Left lung (tissue), 10 donors: ENCODE data around the gene PCDHGA3. TPM values are rescaled to one million over a fixed set of nuclear protein-coding genes. Genes with fewer than 3 reads are reported as not detected.
"Not testable (repeated sequence)": the region's sequence is repeated elsewhere in the genome, so short reads cannot be mapped to it uniquely, and the experiment has no call there.

Experiments used
- ATAC-seq: fragments of 200-7000 bp; cut with Tn5 transposase; one replicate; pipeline ENCODE4 v1.9.1; 2020; ENCODE audit warnings: moderate library complexity
- DNase-seq, 4 donors: peaks; one replicate each; pipeline ENCODE4 v3.0.0-alpha.2; 2013 to 2020
- H3K27ac ChIP-seq, 2 donors: fragments of 200-600 bp; sonication (generic) in 1 of 2; one replicate each; pipeline versions ENCODE4 v1.5.0 to v1.8.0; 2020 to 2021
- H3K27me3 ChIP-seq, 2 donors: fragments of 200-600 bp; sonication (generic) in 1 of 2; one replicate each; pipeline versions ENCODE4 v1.5.0 to v1.8.0; 2020 to 2021
- H3K36me3 ChIP-seq, 2 donors: fragments of 200-600 bp; sonication (generic) in 1 of 2; one replicate each; pipeline versions ENCODE4 v1.5.0 to v1.8.0; 2020 to 2021
- H3K4me1 ChIP-seq, 2 donors: fragments of 200-600 bp; one replicate each; pipeline ENCODE4 v1.8.0; 2021
- H3K4me3 ChIP-seq, 2 donors: fragments of 200-600 bp; sonication (generic) in 1 of 2; one replicate each; pipeline versions ENCODE4 v1.5.0 to v1.8.0; 2020 to 2021; ENCODE audit warnings: mild to moderate bottlenecking in 1 of 2
- H3K9me3 ChIP-seq, 2 donors: fragments of 200-600 bp; sonication (generic) in 1 of 2; one replicate each; pipeline versions ENCODE4 v1.5.0 to v1.8.0; 2020 to 2021
- intact Hi-C, 2 donors: fragments of 100-400 bp; cut with DNase I; formaldehyde crosslinking; loops; one replicate each; pipeline versions ENCODE4 v1.11.2 to v1.14.2; 2022
- polyA plus RNA-seq, 6 donors: library from polyadenylated mRNA; unstranded; fragments of 120-200 nt; gene quantifications; one replicate each; pipeline ENCODE4 v1.2.1, GENCODE V29; 2013; ENCODE audit not compliant: insufficient read length in 6 of 6
- total RNA-seq, 2 donors: library from RNA; stranded (reverse); fragmentation: NEBNext Ultra II Directional; extraction: Animal tissue kit (Norgen Biotek cat#: 25700); gene quantifications; one replicate each; pipeline ENCODE4 v1.2.1, GENCODE V29; 2021
- TF ChIP-seq, protein P1 (sequence below), 2 donors: fragments of 200-600 bp; sonication (generic) in 1 of 2; IDR thresholded peaks; one replicate each; pipeline versions ENCODE4 v1.5.0 to v1.8.0; 2021; ENCODE audit warnings: antibody characterized with exemption in 2 of 2
- donor health status: DM: no; HTN: yes; CAD: no.
- donor health status: DM: no; HTN: no; CAD: no.

PCDHGA3 gene
- total and polyA plus RNA-seq, 8 donors: 1.4 to 4.4 (median 3.0) TPM

DNA sequence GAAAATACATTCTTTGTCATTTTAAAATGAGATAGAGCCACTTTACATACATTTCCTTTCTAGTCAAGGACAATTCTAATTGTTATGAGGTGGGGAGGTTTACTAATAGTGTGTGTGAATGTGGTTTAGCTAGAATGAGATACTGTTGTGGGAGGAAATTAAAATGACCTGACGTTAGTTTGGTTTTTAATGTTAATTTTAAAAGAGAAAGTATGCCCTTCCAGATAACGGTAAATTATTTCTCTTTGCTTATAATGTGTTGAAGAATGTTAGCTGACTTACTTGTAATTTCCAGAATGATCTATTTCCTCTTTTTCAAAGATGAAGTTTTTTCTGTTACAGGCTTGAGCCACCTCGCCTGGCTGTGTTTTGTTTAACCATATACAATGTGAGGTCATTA lies 21.4 kb upstream of the PCDHGA3 start:
- ATAC-seq: no peak
- no peak for DNase-seq
- intact Hi-C loops: no loop called here

DNA sequence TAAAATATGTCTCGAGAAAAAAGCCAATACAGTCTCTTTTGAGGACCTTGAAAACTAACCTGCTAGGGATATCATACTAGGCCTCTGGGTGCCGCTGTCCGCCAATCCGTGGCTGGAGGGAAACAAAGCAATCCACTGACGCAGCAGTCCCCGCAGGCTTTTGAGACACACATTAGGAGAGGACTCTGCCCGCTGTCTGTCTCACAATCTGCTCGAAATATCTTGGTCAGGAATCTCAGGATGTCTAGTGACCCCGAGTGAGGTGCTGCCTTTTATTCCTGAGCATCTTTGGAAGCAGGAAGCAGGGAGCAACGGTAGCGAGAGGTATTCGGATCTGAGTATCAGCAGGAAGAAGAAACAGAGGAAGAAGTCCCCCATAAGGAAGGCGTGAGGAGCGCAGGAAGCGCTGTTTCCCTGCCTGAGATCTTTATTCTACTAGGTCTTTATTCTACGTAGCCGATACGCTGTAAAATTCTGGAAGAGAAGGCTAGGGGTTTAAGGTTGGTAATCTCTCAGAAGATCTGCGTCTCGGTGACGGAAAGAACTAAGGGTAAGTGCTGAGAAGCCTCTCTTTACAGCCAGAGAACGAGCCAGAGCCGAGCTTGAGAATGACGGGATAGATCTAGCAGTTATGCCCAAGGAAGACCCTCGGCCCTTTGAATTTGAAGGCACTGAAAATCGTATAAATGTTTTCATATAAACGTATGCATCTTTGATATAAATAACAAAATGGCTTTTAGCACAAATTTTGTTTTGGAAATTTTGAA lies 17.4 kb upstream of the PCDHGA3 start:
- intact Hi-C loops: no loop called here
- peak; percentile 86 for ATAC-seq
- H3K36me3 ChIP-seq: no peaks in the 10 kb centered on the region
- TF ChIP-seq, protein P1, sequence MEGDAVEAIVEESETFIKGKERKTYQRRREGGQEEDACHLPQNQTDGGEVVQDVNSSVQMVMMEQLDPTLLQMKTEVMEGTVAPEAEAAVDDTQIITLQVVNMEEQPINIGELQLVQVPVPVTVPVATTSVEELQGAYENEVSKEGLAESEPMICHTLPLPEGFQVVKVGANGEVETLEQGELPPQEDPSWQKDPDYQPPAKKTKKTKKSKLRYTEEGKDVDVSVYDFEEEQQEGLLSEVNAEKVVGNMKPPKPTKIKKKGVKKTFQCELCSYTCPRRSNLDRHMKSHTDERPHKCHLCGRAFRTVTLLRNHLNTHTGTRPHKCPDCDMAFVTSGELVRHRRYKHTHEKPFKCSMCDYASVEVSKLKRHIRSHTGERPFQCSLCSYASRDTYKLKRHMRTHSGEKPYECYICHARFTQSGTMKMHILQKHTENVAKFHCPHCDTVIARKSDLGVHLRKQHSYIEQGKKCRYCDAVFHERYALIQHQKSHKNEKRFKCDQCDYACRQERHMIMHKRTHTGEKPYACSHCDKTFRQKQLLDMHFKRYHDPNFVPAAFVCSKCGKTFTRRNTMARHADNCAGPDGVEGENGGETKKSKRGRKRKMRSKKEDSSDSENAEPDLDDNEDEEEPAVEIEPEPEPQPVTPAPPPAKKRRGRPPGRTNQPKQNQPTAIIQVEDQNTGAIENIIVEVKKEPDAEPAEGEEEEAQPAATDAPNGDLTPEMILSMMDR (IDR thresholded peaks at IDR 0.05): peak; percentile 24 to 38
- H3K9me3 ChIP-seq: peaks cover 0 to 82% of the 10 kb centered on the region in 2 donors
- H3K27ac ChIP-seq: no peak overlapping the region
- peaks cover 3 to 39% of the 10 kb centered on the region in 2 donors for H3K27me3 ChIP-seq
- no peaks in the 10 kb centered on the region for H3K4me1 ChIP-seq
- peak overlapping the region in 1 of 2 donors; percentile 22 for H3K4me3 ChIP-seq
- peak in 3 of 4 donors; percentile 25 to 44 (median 43) for DNase-seq

More for the DNA sequence above, 21.4 kb upstream of the PCDHGA3 start:
- TF ChIP-seq, protein P1 (IDR thresholded peaks at IDR 0.05): no peak
- Histone ChIP-seq H3K27ac (no peak overlapping the region), H3K4me3 (no peak overlapping the region), H3K27me3 (peaks cover 0 to 9% of the 10 kb centered on the region in 2 donors), H3K4me1 (peaks cover 0 to 12% of the 10 kb centered on the region in 2 donors), H3K9me3 (peaks cover 6 to 83% of the 10 kb centered on the region in 2 donors), H3K36me3 (peaks cover 0 to 27% of the 10 kb centered on the region in 2 donors)

DNA sequence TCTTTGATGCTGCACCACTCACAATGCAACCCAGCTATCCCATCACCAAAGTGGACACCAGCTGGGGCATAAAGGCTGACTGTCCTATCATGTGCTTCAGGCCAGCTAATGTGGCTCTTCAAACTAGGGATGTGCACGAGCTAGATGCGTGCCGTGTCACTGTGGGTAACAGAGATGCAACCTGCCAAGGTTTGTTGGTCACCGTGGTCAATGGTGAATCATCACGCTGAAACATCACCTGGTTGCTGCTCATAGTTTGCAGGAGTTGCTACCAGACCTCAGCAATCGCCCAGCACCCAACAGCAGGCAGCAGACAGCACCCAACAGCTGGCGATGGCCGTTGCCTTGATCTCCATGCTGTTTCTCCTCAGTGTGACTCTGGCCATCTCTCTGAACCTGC lies 15.4 kb upstream of the PCDHGA3 start:
- ATAC-seq (no peak), DNase-seq (no peak)
- intact Hi-C loops: no loop called here
- H3K9me3 ChIP-seq: peaks cover 0 to 82% of the 10 kb centered on the region in 2 donors
- no peaks in the 10 kb centered on the region for H3K36me3 ChIP-seq
- TF ChIP-seq, protein P1 (IDR thresholded peaks at IDR 0.05): no peak
- no peak overlapping the region for H3K27ac ChIP-seq
- no peaks in the 10 kb centered on the region for H3K4me1 ChIP-seq
- H3K27me3 ChIP-seq: peaks cover 8 to 58% of the 10 kb centered on the region in 2 donors
- no peak overlapping the region for H3K4me3 ChIP-seq

DNA sequence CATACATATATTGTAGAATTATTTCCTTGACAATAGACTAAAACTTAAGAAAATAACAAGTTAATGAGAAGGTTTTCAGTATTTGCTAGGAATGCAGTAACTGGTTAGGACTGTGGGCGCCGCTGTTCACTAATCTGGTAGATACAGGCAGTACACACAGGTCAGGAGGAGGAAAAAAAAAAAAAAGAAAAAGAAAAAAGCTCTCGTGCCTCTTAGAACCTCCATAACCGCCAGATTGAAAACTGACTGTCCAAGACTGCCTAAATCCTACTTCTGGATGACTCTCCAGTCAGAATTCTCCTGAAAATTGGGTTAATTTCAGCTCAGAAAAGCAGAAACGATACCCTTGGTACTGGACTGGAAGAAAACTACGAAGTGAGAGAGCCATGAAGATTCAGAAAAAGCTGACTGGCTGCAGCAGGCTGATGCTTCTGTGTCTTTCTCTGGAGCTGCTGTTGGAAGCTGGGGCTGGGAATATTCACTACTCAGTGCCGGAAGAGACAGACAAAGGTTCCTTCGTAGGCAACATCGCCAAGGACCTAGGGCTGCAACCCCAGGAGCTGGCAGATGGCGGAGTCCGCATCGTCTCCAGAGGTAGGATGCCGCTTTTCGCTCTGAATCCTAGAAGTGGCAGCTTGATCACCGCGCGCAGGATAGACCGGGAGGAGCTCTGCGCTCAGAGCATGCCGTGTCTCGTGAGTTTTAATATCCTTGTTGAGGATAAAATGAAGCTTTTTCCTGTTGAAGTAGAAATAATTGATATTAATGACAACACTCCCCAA lies 13.1 kb upstream of the PCDHGA3 start, which contains the start of gene PCDHGA1:
PCDHGA1 (plus strand) TSS at position 216 of the 782 bp plus-strand sequence.
- intact Hi-C loops: loop anchor here in 1 of 2 donors (10.0 kb wide), 1 partner anchor 224 kb away; no protein-coding TSS in a partner anchor
- TF ChIP-seq, protein P1 (IDR thresholded peaks at IDR 0.05): no peak
- peaks cover 0 to 87% of the 10 kb centered on the region in 2 donors for H3K9me3 ChIP-seq
- ATAC-seq: no peak
- H3K36me3 ChIP-seq: no peaks in the 10 kb centered on the region
- H3K27me3 ChIP-seq: peaks cover 21 to 81% of the 10 kb centered on the region in 2 donors
- no peak within 1 kb of the TSS for H3K27ac ChIP-seq
- H3K4me1 ChIP-seq: no peaks in the 10 kb centered on the region
- no peak for DNase-seq
- H3K4me3 ChIP-seq: no peak within 1 kb of the TSS

DNA sequence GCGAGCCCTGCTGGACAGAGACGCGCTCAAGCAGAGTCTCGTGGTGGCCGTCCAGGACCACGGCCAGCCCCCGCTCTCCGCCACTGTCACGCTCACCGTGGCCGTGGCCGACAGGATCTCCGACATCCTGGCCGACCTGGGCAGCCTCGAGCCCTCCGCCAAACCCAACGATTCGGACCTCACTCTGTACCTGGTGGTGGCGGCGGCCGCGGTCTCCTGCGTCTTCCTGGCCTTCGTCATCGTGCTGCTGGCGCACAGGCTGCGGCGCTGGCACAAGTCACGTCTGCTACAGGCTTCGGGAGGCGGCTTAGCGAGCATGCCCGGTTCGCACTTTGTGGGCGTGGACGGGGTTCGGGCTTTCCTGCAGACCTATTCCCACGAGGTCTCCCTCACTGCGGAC lies 11.1 kb upstream of the PCDHGA3 start:
- H3K4me1 ChIP-seq, H3K27ac ChIP-seq, DNase-seq, ATAC-seq, H3K36me3 ChIP-seq, H3K4me3 ChIP-seq: not testable (repeated sequence)
- Histone ChIP-seq H3K27me3 (peaks cover 21 to 81% of the 10 kb centered on the region in 2 donors), H3K9me3 (peaks cover 0 to 90% of the 10 kb centered on the region in 2 donors)
- intact Hi-C loops: loop anchor here in 1 of 2 donors (10.0 kb wide), 1 partner anchor 222 kb away; no protein-coding TSS in a partner anchor
